Stimulated activated CD8-positive, alpha-beta memory T cell treated with anti-CD3 and anti-CD28 coated beads, Interleukin-2, amount 100 ng/mL, for 48 hours (primary cell): Measurements from ENCODE around the gene RNF7.
"Not testable (repeated sequence)": the region's sequence is repeated elsewhere in the genome, so short reads cannot be mapped to it uniquely, and the experiment has no call there.

ENCODE experiments used
- DNase-seq, 2 donors: peaks; one replicate each; pipeline ENCODE4 v3.0.0-alpha.2; 2020; ENCODE audit warnings: low read depth in 2 of 2

The RNF7 gene

GRCh38 chr3:141735770-141736465, 2.2 kb upstream of the RNF7 start:
- DNase-seq = no peak

GRCh38 chr3:141737093-141737492, 1.0 kb upstream of the RNF7 start:
- DNase-seq = no peak

GRCh38 chr3:141737678-141738021, 448 bp upstream of the RNF7 start:
- no peak for DNase-seq

GRCh38 chr3:141738891-141739363, 829 bp downstream of the RNF7 start:
- DNase-seq = no peak

- no peak for DNase-seq
Observed at GRCh38 chr3:141739731-141740130, 1.6 kb downstream of the RNF7 start.

GRCh38 chr3:141740349-141740748, 2.3 kb downstream of the RNF7 start:
- no peak for DNase-seq

- no peak for DNase-seq
Observed at GRCh38 chr3:141743305-141743704, 5.2 kb downstream of the RNF7 start.

- no peak for DNase-seq
Observed at GRCh38 chr3:141746962-141747361, 8.9 kb downstream of the RNF7 start.

- DNase-seq = no peak
Observed at GRCh38 chr3:141753399-141753798, 15.3 kb downstream of the RNF7 start.

GRCh38 chr3:141754032-141754431, 15.9 kb downstream of the RNF7 start:
- no peak for DNase-seq

GRCh38 chr3:141762552-141762951, 24.5 kb downstream of the RNF7 start:
- not testable (repeated sequence) for DNase-seq

GRCh38 chr3:141763088-141763750, 25.1 kb downstream of the RNF7 start, which contains the start of gene GRK7:
Gene GRK7, plus strand, starts transcription at chr3:141763408. Its CDS starts 14,877 bp downstream, at chr3:141778285.
- DNase-seq = no peak

GRCh38 chr3:141764045-141764444, 25.9 kb downstream of the RNF7 start:
- DNase-seq = no peak

- no peak for DNase-seq
Observed at GRCh38 chr3:141764465-141764864, 26.4 kb downstream of the RNF7 start.

GRCh38 chr3:141764986-141765385, 26.9 kb downstream of the RNF7 start:
- DNase-seq = no peak

GRCh38 chr3:141767066-141767465, 29.0 kb downstream of the RNF7 start:
- no peak for DNase-seq

- DNase-seq = no peak
Observed at GRCh38 chr3:141769221-141769894, 31.3 kb downstream of the RNF7 start.

- DNase-seq = no peak
Observed at GRCh38 chr3:141773676-141774075, 35.6 kb downstream of the RNF7 start.

GRCh38 chr3:141776376-141776775, 38.3 kb downstream of the RNF7 start:
- no peak for DNase-seq

GRCh38 chr3:141776885-141777284, 38.8 kb downstream of the RNF7 start:
- no peak for DNase-seq

- no peak for DNase-seq
Observed at GRCh38 chr3:141777957-141778813, 40.1 kb downstream of the RNF7 start.

- no peak for DNase-seq
Observed at GRCh38 chr3:141779667-141780066, 41.6 kb downstream of the RNF7 start.
